Measurements from ENCODE around the gene SLC9A3.
"Not testable (repeated sequence)": the region's sequence is repeated elsewhere in the genome, so short reads cannot be mapped to it uniquely, and the experiment has no call there.

The SLC9A3 gene

DNA sequence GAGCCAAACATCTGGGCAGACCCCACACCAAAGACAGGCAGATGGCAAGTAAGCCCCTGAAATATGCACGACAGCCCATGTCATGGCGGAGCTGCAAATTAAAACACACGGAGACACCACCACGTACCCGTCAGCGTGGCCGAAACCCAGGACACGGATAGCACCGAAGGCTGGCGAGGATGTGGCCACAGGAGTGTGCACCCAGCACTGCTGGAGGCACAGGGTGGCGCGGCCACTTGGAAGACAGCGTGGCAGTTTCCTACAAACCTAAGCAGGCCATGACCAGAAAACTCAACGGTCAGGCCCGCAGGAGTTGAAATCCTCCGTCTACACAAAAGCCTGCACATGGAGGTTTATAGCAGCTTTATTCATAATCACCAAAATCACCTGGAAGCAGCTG lies 12.8 kb downstream of the SLC9A3 start:
- no peak for DNase-seq (ENCODE audit: extremely low read depth in 1 of 2, low read depth in 1 of 2)

DNA sequence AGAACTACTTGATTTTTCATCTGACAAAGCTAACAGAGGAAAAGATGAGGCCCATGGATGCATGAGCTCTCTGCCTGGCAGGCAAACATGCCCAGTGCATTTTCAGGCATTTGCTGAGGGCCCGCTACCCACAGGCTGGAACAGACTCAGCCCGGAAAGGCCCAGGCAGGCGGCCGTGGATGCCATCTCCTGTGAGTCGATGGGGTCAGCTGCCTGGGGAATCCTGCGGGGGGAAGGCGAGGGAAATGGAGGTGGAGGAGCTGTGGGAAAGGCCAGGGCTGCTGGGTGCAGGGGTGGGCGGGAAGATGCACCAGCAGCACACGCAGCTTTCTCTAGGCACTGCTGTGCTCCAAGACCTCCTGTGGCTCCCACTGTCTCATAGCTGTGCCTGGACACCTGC lies 13.7 kb downstream of the SLC9A3 start:
- no peak for DNase-seq (ENCODE audit: extremely low read depth in 1 of 2, low read depth in 1 of 2)

DNA sequence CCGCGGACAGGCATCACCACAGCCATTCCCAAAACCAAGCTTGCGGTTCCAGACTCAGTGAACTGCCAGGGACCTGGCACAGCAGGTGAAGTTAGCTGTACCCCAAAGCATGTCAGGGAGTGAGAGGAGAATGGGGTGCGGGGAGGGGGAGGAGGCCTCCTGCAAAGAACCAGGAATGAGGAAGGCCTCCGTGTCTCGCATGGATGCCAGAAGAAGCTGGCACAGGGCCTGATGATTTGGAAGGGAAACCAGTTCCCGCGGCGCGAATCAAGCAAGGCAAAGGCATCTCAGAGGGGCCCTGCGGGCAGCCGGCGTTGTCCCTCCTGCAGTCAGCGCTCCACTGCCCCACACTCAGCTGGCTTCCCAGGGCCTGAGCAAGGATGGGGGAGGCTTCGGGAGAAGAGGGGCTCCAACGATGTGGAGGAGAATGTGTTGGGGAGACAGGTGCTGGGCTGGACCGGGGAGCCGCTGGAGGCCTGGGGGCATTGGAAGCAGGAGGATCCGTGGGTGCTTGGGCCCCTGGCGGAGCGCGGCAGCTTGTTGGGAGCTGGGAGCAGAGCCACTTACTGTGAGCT lies 14.6 kb downstream of the SLC9A3 start:
- no peak for DNase-seq (ENCODE audit: extremely low read depth in 1 of 2, low read depth in 1 of 2)

DNA sequence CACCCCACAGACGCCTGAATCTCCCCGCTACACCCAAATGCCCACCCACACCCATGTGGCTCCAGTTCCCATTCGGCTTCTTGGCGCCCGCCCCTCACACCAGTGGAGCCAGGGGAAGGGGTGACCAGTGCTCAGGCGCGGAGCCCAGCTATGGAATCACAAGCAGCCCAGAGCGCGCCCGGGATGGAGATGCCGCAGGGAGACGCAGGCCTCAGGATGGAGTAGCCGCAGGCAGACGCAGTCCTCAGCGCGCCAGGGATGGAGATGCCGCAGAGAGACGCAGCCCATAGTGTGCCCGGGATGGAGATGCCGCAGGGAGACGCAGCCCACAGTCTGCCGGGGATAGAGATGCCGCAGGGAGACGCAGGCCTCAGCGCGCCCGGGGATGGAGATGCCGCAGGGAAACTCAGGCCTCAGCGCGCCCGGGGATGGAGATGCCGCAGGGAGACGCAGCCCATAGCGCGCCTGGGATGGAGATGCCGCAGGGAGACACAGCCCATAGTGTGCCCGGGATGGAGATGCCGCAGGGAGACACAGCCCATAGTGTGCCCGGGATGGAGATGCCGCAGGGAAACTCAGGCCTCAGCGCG lies 16.2 kb downstream of the SLC9A3 start:
- DNase-seq (ENCODE audit: extremely low read depth in 1 of 2, low read depth in 1 of 2) = not testable (repeated sequence)

DNA sequence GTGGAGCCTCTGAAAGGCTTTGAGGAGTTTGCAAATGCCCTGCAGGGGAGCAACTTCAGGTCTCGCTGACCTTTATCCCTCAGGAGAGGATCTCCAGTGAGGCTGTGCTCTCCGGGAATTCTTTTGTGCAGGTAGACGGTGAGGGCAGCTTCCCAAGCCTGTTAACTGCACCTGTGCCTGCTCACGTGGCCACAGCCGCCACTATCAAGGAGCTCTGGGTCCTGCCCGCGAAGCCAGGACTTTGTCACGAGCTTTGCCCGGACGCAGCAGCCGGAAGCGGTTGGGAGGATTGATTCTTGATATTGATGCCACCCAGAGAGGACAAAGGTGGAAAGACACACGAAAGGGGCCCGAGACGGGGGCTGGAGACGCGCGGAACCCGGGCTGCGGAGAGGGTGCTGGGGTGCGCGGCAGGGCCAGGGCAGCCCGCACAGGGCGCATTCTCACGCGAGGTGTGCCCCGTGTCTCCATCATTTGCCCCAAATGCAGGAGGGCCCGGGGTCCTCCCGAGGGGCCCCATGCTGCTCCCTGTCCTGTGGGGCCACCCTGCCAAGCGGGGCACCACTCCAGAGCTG lies 18.2 kb downstream of the SLC9A3 start:
- no peak for DNase-seq (ENCODE audit: extremely low read depth in 1 of 2, low read depth in 1 of 2)

DNA sequence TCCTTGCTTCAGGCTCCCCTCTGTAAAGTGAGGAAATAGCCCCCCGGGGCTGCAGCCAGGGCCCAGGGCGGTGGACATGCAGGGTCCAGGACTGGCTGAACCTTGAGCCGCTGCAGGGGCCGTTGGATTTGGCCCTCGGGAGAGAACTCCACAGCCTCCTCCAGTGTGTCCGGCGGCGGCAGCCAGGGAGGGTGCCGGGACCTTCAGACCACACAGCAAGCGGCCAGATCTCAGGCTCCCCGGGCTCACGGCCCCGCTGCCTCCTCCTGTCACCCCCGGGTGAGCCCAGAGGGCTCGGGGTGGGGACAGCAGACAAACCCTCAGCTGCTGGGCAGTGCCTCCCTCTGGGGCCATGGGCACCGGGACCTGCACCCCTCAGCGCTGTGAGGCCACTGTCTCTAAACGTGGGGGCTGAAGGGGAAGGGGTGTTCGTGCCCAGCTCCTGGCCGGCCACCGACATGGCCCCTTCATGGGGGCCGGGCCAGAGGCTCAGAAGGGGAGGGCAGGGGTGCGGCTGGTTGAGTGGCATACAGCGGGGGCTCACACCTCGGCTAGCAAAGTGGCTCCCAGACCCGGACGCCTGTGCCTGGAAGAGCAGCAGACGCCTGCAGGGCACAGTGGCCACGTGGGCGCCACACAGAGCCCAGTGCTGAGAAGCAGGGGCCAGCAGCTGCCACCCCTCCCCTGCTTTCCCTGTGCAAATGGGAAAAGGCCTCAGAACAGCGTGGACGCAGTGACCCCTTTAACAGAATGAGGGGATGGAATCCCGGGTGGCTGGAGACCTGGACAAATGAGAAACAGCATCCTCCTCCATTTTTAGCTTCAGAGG lies 19.7 kb downstream of the SLC9A3 start:
- no peak for DNase-seq (ENCODE audit: extremely low read depth in 1 of 2, low read depth in 1 of 2)

DNA sequence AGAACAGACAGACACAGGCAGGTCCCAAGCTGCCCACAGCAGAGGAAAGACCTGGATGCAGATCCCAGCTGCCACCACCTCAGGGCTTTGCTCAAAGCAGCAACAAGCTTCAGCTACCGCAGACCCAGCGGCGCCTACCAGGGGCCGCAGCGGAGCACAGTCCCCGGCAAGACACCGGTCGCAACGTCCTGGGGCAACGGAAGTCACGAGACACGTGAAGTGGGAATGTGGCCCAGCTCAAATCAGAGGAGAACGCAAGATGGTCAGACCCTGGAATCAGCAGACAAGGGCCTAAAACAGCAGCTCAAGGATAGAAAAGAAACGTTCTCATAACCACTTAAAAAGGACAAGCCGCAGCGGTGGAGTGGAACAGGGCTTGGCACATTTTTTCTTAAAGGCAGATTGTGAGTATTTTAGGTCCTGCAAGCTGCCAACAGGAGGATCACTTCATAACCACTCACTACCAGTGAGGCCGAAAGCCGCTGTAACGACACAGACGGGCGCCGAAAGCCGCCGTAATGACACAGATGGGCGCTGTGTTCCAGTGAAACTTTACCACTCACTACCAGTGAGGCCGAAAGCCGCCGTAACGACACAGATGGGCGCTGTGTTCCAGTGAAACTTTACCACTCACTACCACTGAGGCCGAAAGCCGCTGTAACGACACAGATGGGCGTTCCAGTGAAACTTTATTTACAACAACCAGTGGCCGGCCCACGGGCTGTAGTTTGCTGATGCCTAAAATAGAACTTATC lies 21.7 kb downstream of the SLC9A3 start:
- no peak for DNase-seq (ENCODE audit: extremely low read depth in 1 of 2, low read depth in 1 of 2)

DNA sequence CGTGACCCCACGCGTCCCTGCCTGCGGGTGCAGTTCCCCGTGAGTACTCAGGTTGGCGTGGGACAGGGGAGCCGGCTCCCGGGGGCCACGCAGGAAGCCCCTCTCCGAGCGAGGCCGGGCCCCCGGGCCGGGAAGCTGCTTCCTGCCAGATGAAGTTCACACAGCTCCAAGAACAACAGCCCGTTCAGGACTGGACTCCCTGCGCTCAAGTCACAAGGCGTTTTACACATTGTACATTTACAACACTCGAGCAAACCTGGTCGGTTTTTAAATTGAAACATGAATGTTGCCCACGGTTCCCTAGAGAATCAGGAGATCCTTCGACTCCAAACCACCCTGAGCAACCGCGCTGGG lies 22.4 kb downstream of the SLC9A3 start:
- DNase-seq (ENCODE audit: extremely low read depth in 1 of 2, low read depth in 1 of 2) = no peak

DNA sequence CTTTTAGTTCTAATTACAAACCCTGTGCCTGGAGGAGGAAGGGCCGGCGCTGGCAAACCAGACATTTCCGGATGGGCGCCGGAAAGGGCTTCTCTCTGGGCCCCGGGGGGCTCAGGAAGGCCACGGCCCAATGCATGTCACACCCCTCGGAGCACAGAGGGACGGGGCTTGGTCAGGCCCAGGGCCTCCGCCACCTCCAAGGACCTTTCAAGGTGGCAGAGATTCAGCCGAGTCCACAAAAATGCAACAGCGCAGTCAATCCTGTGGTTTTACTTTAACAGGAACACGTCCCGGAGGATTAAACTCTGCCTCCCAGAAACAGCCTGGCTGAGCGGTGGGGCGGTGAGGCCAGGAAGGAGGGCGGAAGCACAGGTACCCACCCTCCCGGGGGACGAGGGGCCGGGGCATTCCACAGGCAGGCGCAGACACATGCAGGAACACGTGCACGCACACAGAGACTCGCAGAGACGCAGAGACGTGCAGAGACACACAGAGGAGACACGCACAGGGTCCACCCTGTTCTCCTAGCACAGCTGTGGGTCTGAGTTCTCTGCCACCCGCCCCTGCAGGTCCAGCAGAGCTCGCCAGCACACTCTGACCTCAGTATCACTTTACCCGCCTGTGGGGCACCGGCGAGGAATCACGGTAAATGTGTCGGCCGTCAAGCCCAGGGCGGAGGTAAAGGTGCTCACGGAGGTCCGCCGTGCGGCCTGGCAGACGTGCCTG lies 23.0 kb downstream of the SLC9A3 start:
- no peak for DNase-seq (ENCODE audit: extremely low read depth in 1 of 2, low read depth in 1 of 2)

DNA sequence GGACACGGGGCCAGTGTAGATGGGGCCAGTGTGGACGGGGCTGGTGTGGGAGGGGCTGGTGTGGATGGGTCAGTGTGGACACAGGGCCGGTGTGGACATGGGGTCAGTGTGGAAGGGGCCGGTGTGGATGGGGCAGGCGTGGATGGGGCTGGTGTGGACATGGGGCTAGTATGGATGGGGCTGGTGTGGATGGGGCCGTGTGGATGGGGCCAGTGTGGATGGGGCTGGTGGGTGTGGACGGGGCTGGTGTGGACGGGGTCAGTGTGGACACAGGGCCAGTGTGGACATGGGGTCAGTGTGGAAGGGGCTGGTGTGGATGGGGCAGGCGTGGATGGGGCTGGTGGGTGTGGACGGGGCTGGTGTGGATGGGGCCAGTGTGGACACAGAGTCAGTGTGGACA lies 23.8 kb downstream of the SLC9A3 start:
- DNase-seq (ENCODE audit: extremely low read depth in 1 of 2, low read depth in 1 of 2) = no peak

DNA sequence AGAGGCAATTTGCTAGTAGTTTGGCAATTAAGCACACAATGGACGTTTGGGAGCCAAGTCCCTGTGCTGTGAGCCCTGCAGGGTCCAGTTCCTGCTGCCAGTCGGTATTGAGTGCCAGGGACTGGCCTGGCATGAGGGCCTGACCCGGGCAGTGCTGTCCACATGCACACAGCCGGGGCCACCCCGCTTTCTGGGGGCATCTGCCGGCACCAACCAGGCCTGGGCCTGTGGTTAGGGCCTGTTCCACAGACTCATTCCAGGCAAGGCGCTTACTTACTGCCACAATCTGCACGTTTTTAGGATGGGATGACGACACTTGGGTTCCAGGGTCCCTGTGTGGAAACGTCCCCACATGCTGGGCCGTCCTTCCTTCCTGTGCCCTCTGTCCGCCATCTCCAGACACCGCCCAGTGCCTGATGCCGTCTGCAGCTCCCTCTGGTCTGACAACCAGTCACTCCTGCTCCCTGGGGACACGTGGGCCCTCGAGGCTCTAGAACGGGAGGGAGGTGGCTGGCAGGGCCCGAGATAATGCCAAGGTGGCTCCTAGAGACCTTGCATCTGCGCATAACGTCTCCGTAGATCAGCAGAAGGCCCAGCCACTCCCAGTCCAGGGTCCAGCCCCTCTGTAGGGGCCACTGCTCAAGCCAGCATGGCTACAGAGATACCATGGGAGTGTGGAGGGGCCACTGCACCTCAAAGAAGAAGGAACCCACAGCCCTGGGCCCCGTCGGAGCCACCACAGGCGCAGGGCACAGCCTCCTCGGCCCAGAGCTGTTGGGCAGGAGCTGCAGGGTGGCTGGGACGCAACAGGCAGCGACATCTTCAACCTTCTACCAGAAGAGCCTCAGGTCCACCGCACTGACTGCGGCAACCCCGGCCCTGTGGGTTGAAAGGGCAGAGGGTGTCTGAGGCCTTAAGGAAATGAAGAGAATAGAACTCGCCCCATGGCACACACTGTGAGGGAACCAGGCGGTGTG lies 24.7 kb downstream of the SLC9A3 start:
- no peak for DNase-seq (ENCODE audit: extremely low read depth in 1 of 2, low read depth in 1 of 2)

DNA sequence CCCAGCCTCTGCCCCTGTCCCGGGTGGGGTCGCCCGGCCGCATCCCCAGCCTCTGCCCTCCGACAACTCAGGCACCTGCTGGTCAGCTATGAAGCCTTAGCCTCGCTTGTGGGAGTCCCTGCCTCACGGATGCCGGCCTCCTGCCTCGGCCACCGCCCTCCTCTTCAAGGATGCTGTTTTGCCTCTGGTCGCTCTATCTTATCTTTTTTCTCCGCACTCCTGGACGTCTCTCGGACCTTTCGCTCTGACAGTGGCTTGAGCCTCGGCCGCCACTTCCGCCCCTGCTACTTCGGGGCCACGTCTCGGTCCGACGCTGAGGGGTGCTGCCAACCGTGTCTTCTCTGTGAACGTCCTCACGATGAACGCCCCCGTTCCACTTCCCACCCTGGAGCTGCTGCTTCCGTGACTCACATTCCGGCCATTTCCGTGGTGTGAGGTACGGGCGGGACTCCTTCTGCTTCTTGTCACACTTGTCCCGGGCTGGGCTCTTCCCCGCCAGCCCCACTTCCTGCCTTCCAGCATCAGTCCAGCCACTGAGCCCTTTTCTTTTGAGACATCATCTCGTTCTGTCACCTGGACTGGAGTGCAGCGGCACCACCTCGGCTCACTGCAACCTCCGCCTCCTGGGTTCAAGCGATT lies 26.3 kb downstream of the SLC9A3 start:
- DNase-seq (ENCODE audit: extremely low read depth in 1 of 2, low read depth in 1 of 2) = no peak

DNA sequence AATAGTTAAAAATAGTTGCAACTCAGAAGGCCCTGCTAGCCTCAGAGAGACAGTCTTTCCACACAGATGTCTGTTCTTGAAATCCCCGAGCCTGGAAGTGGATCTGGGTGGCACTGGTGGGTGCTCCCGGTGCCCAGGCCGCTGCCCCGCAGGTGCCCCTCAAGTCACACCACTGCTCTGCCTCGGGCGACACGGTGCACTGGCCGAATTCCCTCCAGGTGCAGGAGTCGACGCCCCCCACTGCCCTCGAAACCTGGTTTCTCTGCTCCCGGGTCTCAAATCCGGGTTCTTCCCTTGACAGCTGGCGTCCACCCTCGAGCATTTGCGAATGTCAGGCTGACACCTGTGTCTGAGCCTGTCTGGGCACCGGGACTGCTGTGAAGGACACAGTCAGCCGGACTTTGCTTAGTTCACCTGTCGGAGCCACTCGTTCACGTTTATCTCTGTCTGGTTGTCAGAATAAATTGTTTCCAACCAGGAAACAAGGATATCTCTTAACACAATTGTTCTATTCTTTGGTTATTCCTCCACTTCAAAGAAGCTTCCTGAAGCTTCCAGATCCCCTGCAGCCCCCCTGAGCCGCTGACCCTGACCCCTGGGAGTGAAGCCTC lies 27.1 kb downstream of the SLC9A3 start:
- DNase-seq (ENCODE audit: extremely low read depth in 1 of 2, low read depth in 1 of 2) = no peak

DNA sequence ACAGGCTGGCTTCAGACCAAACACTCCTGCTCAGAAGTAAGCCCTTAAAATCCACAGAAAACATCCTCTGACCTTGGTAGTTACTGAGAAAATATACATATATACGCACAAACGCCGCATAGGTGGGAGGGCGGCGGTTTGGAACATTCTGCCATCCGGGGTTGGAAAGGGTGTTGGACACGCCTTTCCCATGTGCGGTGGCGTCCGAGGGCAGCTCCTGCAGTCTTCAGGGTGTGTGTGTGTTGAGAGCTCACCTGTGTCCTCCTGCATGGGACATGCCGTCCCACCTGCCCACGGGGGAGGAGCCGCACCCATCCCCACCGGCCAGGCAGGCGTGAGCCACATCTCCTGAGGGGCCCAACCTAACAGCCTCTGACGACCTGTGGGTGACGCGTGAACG lies 28.2 kb downstream of the SLC9A3 start:
- no peak for DNase-seq (ENCODE audit: extremely low read depth in 1 of 2, low read depth in 1 of 2)

DNA sequence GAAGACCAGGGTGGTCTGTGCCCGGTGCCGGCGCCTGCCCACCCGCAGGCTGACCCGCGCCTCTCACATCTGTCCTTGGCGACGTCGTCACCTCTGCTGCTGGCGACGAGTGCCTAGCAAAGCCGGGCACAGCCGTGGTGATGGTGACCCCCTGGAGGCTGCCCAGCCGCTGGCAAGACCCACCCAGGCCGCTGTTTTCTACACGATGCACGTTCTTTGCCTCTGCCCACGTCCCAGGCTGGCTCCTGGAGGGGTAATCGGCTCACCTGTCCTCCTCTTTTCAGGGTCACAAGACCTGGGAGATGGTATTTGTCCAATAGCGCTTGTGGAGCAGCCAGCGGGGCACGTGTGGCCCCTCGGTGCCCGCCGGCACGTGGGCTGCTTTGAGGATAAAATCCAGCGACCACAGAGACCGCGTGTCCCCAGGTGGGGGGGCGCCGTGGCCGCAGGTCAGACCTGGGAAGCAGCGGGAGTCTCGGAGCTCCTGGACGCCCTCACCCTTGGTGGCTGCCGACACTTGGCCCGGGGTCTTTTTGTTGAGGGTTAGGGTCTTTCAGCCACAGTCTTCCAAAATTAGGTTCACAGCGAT lies 29.5 kb downstream of the SLC9A3 start:
- no peak for DNase-seq (ENCODE audit: extremely low read depth in 1 of 2, low read depth in 1 of 2)

DNA sequence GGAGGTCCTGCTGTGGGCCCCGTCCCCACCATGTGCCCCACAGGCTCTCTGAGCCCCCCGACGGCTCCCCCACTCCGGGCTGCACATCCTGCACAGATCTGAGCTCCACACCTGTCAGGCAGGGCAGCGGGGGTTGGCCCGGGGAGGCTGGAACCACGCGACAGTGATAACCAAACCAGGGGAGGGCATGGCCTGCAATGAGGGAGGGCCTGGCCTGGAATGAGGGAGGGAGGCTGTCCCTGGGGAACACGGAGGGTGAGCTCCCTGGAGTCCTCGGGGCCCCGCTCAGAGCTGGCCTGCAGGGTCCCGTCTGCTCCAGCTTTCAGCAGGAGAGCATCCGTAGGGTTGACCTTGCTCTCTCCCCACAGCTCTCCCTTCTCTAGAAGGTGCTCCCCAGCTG lies 30.5 kb downstream of the SLC9A3 start:
- DNase-seq (ENCODE audit: extremely low read depth in 1 of 2, low read depth in 1 of 2) = no peak

DNA sequence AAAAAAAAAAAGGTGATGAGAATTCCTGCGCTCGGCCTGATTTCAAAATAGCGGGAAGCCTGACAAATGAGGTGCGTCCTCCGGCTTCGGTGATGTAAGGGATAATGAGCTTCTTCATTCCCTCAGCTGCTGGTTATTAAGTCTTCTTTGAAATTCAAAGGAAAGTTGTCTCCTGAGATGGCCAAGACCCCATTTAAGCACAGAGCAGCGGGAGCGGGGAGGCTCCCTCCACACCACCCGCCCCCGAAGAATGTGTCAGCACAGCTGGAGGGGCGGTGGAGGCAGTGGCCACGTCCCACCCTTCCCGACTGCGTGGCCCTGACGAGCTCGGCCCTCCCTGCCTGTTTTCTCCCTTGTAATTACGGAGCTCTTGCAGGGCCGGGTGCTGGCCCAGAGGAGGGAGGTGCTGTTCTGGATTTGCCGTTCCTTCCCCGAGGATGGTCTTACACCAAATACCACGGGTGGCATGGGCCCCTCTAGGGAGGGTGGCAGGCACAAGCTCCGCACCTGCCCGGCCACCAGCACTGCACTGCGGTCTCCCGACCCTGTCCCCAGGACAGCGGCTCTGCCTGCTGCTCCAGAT lies 31.0 kb downstream of the SLC9A3 start:
- DNase-seq (ENCODE audit: extremely low read depth in 1 of 2, low read depth in 1 of 2) = no peak

DNA sequence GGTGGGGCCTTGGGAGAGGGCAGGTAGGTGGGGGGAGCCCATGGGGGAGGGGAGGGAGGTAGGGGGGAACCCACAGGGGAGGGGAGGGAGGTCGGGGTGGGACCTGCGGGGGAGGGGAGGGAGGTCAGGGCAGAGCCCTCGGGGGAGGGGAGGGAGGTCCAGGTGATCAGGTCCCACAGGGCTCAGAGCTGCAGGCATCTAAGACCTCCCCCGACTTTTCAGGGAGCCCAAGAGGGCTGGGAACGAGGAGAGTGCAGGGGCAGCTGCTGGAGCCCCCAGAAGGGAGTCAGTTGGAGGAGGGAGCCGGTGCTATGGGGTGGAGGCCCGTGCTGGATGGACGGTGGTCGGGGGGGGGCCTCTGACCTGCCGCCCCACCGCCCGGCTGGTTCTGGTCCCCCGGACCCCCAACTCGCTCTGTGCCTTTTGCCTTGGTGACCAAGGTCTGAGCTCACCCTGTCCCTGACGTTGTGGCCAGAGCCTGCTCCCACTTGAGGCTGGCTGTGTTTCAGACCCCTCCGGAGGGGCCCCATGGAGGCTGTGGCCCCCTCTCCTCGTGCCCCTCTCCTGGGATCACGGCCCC lies 31.8 kb downstream of the SLC9A3 start:
- DNase-seq (ENCODE audit: extremely low read depth in 1 of 2, low read depth in 1 of 2) = no peak

All from activated CD8-positive, alpha-beta memory T cell treated with anti-CD3 and anti-CD28 coated beads for 1 hour (primary cell).